ENCODE measurements around the gene MACC1.
"Not testable (repeated sequence)": the region's sequence is repeated elsewhere in the genome, so short reads cannot be mapped to it uniquely, and the experiment has no call there.

MACC1 gene

GRCh38 chr7:20213378-20213777 lies 3.8 kb downstream of the MACC1 start:
- in situ Hi-C loops (cut with MboI; ENCODE audit: low pct_unique_long_range_greater_than_20kb, low sequenced_read_pairs, unreplicated experiment), result no loop called here
- no peak for TF ChIP-seq CTCF (IDR thresholded peaks at IDR 0.05; ENCODE audit: extremely low read depth, insufficient read depth, missing control alignments)
- DNase-seq (ENCODE audit: low spot score), result no peak

GRCh38 chr7:20211376-20211775 lies 5.8 kb downstream of the MACC1 start:
- DNase-seq (ENCODE audit: low spot score), result no peak
- in situ Hi-C loops (cut with MboI; ENCODE audit: low pct_unique_long_range_greater_than_20kb, low sequenced_read_pairs, unreplicated experiment), result no loop called here
- TF ChIP-seq CTCF (IDR thresholded peaks at IDR 0.05; ENCODE audit: extremely low read depth, insufficient read depth, missing control alignments), result no peak

GRCh38 chr7:20208651-20209307 lies 8.4 kb downstream of the MACC1 start:
- TF ChIP-seq CTCF (IDR thresholded peaks at IDR 0.05; ENCODE audit: extremely low read depth, insufficient read depth, missing control alignments), result no peak
- in situ Hi-C loops (cut with MboI; ENCODE audit: low pct_unique_long_range_greater_than_20kb, low sequenced_read_pairs, unreplicated experiment), result no loop called here
- DNase-seq (ENCODE audit: low spot score), result no peak

- in situ Hi-C loops (cut with MboI; ENCODE audit: low pct_unique_long_range_greater_than_20kb, low sequenced_read_pairs, unreplicated experiment), result not testable (repeated sequence)
Measured at GRCh38 chr7:20207811-20208210, 9.4 kb downstream of the MACC1 start.

GRCh38 chr7:20206104-20206896 lies 10.9 kb downstream of the MACC1 start:
- in situ Hi-C loops (cut with MboI; ENCODE audit: low pct_unique_long_range_greater_than_20kb, low sequenced_read_pairs, unreplicated experiment), result no loop called here
- TF ChIP-seq CTCF (IDR thresholded peaks at IDR 0.05; ENCODE audit: extremely low read depth, insufficient read depth, missing control alignments), result no peak
- no peak for DNase-seq (ENCODE audit: low spot score)

More at GRCh38 chr7:20207811-20208210, 9.4 kb downstream of the MACC1 start:
- DNase-seq (ENCODE audit: low spot score), result not testable (repeated sequence)

- DNase-seq (ENCODE audit: low spot score), result no peak
- in situ Hi-C loops (cut with MboI; ENCODE audit: low pct_unique_long_range_greater_than_20kb, low sequenced_read_pairs, unreplicated experiment), result no loop called here
- TF ChIP-seq CTCF (IDR thresholded peaks at IDR 0.05; ENCODE audit: extremely low read depth, insufficient read depth, missing control alignments), result no peak
Measured at GRCh38 chr7:20203316-20203715, 13.9 kb downstream of the MACC1 start.

- in situ Hi-C loops (cut with MboI; ENCODE audit: low pct_unique_long_range_greater_than_20kb, low sequenced_read_pairs, unreplicated experiment), result no loop called here
- peak; percentile 45 for DNase-seq (ENCODE audit: low spot score)
- no peak for TF ChIP-seq CTCF (IDR thresholded peaks at IDR 0.05; ENCODE audit: extremely low read depth, insufficient read depth, missing control alignments)
Measured at GRCh38 chr7:20201380-20201779, 15.8 kb downstream of the MACC1 start.

All from GM13977 (cell line).